ENCODE measurements around the gene GDF11.

The GDF11 gene

DNA sequence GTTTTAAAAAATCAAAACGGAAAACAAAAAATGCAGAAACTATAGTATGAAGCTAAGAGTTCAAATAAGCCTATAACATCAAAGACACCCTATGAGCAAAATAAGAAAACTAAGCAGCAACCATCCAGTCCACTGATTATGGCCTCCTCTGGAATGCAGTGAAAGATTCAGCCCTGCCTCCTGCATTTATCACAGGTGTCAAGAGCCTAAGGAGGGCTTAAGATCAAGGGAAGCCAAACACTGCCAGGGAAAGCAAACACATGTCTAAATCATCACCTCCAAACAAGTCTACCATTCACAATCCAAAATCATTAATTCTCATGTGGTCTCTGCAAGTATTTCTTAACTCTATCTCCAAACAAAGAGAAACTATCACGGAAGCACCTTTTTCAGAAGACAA is 46.2 kb downstream of the GDF11 start:
- H3K4me3 Mint-ChIP-seq: no peak overlapping the region
- H3K27me3 Mint-ChIP-seq (ENCODE audit: low read depth): no peaks in the 10 kb centered on the region
- peaks cover 76% of the 10 kb centered on the region for H3K36me3 Mint-ChIP-seq (ENCODE audit: low read depth)
- H3K4me1 Mint-ChIP-seq: no peaks in the 10 kb centered on the region
- TF ChIP-seq, protein P1, sequence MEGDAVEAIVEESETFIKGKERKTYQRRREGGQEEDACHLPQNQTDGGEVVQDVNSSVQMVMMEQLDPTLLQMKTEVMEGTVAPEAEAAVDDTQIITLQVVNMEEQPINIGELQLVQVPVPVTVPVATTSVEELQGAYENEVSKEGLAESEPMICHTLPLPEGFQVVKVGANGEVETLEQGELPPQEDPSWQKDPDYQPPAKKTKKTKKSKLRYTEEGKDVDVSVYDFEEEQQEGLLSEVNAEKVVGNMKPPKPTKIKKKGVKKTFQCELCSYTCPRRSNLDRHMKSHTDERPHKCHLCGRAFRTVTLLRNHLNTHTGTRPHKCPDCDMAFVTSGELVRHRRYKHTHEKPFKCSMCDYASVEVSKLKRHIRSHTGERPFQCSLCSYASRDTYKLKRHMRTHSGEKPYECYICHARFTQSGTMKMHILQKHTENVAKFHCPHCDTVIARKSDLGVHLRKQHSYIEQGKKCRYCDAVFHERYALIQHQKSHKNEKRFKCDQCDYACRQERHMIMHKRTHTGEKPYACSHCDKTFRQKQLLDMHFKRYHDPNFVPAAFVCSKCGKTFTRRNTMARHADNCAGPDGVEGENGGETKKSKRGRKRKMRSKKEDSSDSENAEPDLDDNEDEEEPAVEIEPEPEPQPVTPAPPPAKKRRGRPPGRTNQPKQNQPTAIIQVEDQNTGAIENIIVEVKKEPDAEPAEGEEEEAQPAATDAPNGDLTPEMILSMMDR (IDR thresholded peaks at IDR 0.05; ENCODE audit: unreplicated experiment in 3 of 3): no peak
- H3K27ac Mint-ChIP-seq: peak overlapping the region in 1 of 3 experiments; percentile 94
- no peaks in the 10 kb centered on the region for H3K9me3 Mint-ChIP-seq

DNA sequence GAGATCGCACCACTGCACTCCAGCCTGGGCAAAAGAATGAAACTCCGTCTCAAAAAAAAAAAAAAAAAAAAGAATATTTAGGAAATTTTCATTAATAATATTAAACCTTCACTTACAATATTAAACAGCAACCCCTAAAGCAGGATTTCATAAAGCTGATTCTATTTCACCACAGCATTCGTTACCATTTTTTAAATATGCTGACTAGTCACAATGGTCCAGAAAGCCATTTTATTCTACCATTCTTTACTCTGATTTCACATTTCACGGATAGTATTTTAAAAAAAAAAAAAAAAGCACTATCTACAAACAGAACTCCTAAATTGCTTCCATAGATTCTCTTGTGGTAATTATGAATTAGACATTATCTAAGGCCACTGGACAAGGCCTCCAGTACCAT is 47.0 kb downstream of the GDF11 start:
- Mint-ChIP-seq H3K27me3 (ENCODE audit: low read depth) (no peaks in the 10 kb centered on the region), H3K9me3 (no peaks in the 10 kb centered on the region), H3K4me3 (no peak overlapping the region), H3K27ac (no peak overlapping the region), H3K4me1 (no peaks in the 10 kb centered on the region), H3K36me3 (ENCODE audit: low read depth) (peaks cover 78% of the 10 kb centered on the region)
- TF ChIP-seq, protein P1 (IDR thresholded peaks at IDR 0.05; ENCODE audit: unreplicated experiment in 3 of 3): no peak

DNA sequence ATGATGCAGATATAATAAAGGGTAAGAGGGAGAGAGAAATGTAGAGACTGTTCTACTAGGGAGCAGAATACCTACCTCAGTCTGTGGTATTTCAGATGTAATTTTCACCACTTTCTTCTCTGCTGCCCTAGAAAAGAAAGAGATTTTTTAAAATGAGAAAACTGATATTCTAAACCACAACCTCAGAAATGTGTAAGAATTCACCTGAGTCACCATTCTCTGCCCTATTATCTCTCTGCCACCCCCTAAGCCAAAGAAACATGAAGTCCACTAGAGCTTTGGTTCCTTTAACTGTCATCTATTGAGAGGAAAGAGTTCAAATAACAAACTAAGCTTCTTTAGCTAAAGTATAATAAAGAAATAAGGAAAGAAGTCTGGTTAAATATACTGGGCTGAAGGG is 53.0 kb downstream of the GDF11 start:
- no peaks in the 10 kb centered on the region for H3K27me3 Mint-ChIP-seq (ENCODE audit: low read depth)
- no peak overlapping the region for H3K4me3 Mint-ChIP-seq
- peaks cover 70% of the 10 kb centered on the region for H3K36me3 Mint-ChIP-seq (ENCODE audit: low read depth)
- H3K27ac Mint-ChIP-seq: no peak overlapping the region
- TF ChIP-seq, protein P1 (IDR thresholded peaks at IDR 0.05; ENCODE audit: unreplicated experiment in 3 of 3): no peak
- H3K9me3 Mint-ChIP-seq: no peaks in the 10 kb centered on the region
- no peaks in the 10 kb centered on the region for H3K4me1 Mint-ChIP-seq

DNA sequence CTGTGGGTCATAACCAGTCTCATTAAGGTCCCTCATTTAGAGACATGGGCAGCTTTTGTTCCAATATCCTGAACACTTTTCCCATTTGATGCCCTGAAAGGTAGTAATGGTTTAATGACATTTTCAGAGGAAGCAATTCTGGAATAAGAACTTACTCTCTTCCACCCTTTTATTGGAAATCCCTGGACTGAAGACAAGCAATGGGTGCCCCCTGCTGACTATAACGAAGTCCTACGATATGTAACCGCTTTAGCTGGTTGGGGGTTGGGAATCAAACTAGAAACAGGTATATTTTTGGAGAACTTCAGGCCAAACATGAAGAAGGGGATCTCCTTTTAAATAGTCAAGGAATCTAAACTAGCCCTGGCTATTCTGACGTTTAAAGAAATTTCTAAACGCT is 54.1 kb downstream of the GDF11 start:
- no peaks in the 10 kb centered on the region for H3K27me3 Mint-ChIP-seq (ENCODE audit: low read depth)
- no peak overlapping the region for H3K4me3 Mint-ChIP-seq
- no peaks in the 10 kb centered on the region for H3K4me1 Mint-ChIP-seq
- H3K27ac Mint-ChIP-seq: peak overlapping the region in 2 of 3 experiments; percentile 30 to 61
- H3K36me3 Mint-ChIP-seq (ENCODE audit: low read depth): peaks cover 66% of the 10 kb centered on the region
- TF ChIP-seq, protein P1 (IDR thresholded peaks at IDR 0.05; ENCODE audit: unreplicated experiment in 3 of 3): peak; percentile 53 to 70 (median 55)
- H3K9me3 Mint-ChIP-seq: no peaks in the 10 kb centered on the region

DNA sequence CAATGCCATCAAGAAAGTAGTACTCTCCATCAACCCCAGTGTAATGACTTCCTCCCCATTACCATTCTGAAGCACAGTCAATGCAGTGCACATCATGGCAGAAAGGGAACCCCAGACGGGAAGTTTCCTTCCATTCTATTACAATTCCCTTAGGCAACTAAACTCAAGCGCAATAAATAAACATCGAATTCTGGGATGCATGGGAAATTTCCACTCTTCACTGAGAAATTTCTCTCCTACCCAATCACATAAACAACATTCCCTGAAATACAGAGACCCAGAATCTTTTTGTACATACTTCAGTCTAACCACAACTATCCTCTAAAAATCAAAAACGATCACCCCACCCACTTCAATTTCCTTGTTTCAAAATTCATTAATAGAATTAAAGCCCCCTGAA is 54.6 kb downstream of the GDF11 start:
- Mint-ChIP-seq H3K27ac (peak overlapping the region in 1 of 3 experiments; percentile 61), H3K27me3 (ENCODE audit: low read depth) (no peaks in the 10 kb centered on the region), H3K36me3 (ENCODE audit: low read depth) (peaks cover 64% of the 10 kb centered on the region), H3K4me1 (no peaks in the 10 kb centered on the region), H3K9me3 (no peaks in the 10 kb centered on the region), H3K4me3 (no peak overlapping the region)
- TF ChIP-seq, protein P1 (IDR thresholded peaks at IDR 0.05; ENCODE audit: unreplicated experiment in 3 of 3): no peak

All from nephron (organoid).